Naive thymus-derived CD4-positive, alpha-beta T cell (primary cell): ENCODE measurements around the gene TMEM208. TPM values are rescaled to one million over a fixed set of nuclear protein-coding genes. Genes with fewer than 3 reads are reported as not detected.

Experiments
- ATAC-seq: fragments of 150-1000 bp; cut with Tn5 transposase; 2 replicates; pipeline ENCODE4 v1.10.0; 2021; ENCODE audit warnings: mild to moderate bottlenecking, moderate library complexity
- CTCF ChIA-PET: fragments of 350-600 bp; sonication (Branson Sonifier 250); formaldehyde crosslinking; loops from one replicate; lab custom pipeline; 2021; ENCODE audit warnings: antibody characterized with exemption; lab: Charles Lee
- POLR2A ChIA-PET: fragments of 350-600 bp; sonication (Branson Sonifier 250); formaldehyde crosslinking; loops from one replicate; lab custom pipeline; 2021; ENCODE audit warnings: antibody characterized with exemption, inconsistent platforms; lab: Charles Lee
- DNase-seq, 9 donors: peaks; one replicate each; pipeline versions ENCODE4 v3.0.0 to v3.0.0-alpha.2; 2020 to 2022; ENCODE audit warnings: mixed read lengths in 1 of 9
- H3K27ac ChIP-seq: one replicate; pipeline ENCODE4 v1.7.0; 2013; ENCODE audit warnings: mild to moderate bottlenecking, low read depth, low read length, moderate library complexity
- H3K27me3 ChIP-seq, 2 donors: one replicate each; pipeline ENCODE4 v1.7.0; 2013; ENCODE audit warnings: low read length in 2 of 2, mild to moderate bottlenecking in 2 of 2, moderate library complexity in 2 of 2; ENCODE audit not compliant: control insufficient read depth in 2 of 2, insufficient read depth in 2 of 2
- H3K36me3 ChIP-seq, 3 experiments: 1 replicate in 2 of 3; 2 replicates in 1 of 3; pipeline ENCODE4 v1.7.0; 2013; ENCODE audit warnings: low read length in 3 of 3, mild to moderate bottlenecking in 3 of 3, moderate library complexity in 1 of 3; ENCODE audit not compliant: insufficient read depth in 3 of 3, control insufficient read depth in 2 of 3
- H3K4me1 ChIP-seq, 2 donors: one replicate each; pipeline ENCODE4 v1.7.0; 2013; ENCODE audit warnings: low read length in 2 of 2, mild to moderate bottlenecking in 2 of 2, moderate library complexity in 1 of 2; ENCODE audit not compliant: control insufficient read depth in 2 of 2, insufficient read depth in 2 of 2
- H3K4me3 ChIP-seq: 2 replicates; pipeline ENCODE4 v1.7.0; 2013; ENCODE audit warnings: mild to moderate bottlenecking, low read length
- H3K9me3 ChIP-seq, 3 experiments: 1 replicate in 2 of 3; 2 replicates in 1 of 3; pipeline ENCODE4 v1.7.0; 2013; ENCODE audit warnings: low read length in 3 of 3; ENCODE audit not compliant: control insufficient read depth in 2 of 3
- H3K27ac Mint-ChIP-seq, 9 donors: one replicate each; pipeline ENCODE4 v1.8.0; 2020 to 2022; ENCODE audit warnings: mixed read lengths in 9 of 9, mild to moderate bottlenecking in 8 of 9, moderate library complexity in 5 of 9, inconsistent platforms in 2 of 9
- H3K27me3 Mint-ChIP-seq, 5 donors: one replicate each; pipeline ENCODE4 v1.8.0; 2021 to 2022; ENCODE audit warnings: mixed read lengths in 5 of 5, mild to moderate bottlenecking in 1 of 5
- H3K36me3 Mint-ChIP-seq, 5 donors: one replicate each; pipeline ENCODE4 v1.8.0; 2020 to 2022; ENCODE audit warnings: mixed read lengths in 5 of 5, mild to moderate bottlenecking in 3 of 5, inconsistent platforms in 1 of 5
- H3K4me1 Mint-ChIP-seq, 7 donors: one replicate each; pipeline ENCODE4 v1.8.0; 2020 to 2022; ENCODE audit warnings: mixed read lengths in 7 of 7, mild to moderate bottlenecking in 3 of 7, inconsistent platforms in 1 of 7
- H3K4me3 Mint-ChIP-seq, 10 donors: one replicate each; pipeline ENCODE4 v1.8.0; 2020 to 2022; ENCODE audit warnings: mild to moderate bottlenecking in 10 of 10, mixed read lengths in 10 of 10, moderate library complexity in 6 of 10, inconsistent platforms in 2 of 10
- H3K9me3 Mint-ChIP-seq, 11 donors: one replicate each; pipeline ENCODE4 v1.8.0; 2020 to 2022; ENCODE audit warnings: mixed read lengths in 11 of 11, mild to moderate bottlenecking in 4 of 11, inconsistent platforms in 1 of 11, moderate library complexity in 1 of 11
- intact Hi-C, 2 donors: fragments of 100-400 bp; cut with micrococcal nuclease; formaldehyde crosslinking; loops; one replicate each; pipeline ENCODE4 v1.15.1; 2023
- polyA plus RNA-seq, 2 donors: library from polyadenylated mRNA; unstranded; fragments of 300-500 nt; fragmentation: Illumina TruSeq; gene quantifications; one replicate each; pipeline ENCODE4 v1.2.3, GENCODE V29; 2021
- total RNA-seq, 6 experiments: library from RNA in 5 of 6; stranded (reverse) in 5 of 6; gene quantifications; 1 replicate in 5 of 6; 2 replicates in 1 of 6; pipeline ENCODE4 v1.2.3 and lab custom pipeline; 2021 to 2026

TMEM208 gene
- total and polyA plus RNA-seq, 7 experiments from 2014 or later = 27.6 to 88.3 (median 40.1) TPM

DNA sequence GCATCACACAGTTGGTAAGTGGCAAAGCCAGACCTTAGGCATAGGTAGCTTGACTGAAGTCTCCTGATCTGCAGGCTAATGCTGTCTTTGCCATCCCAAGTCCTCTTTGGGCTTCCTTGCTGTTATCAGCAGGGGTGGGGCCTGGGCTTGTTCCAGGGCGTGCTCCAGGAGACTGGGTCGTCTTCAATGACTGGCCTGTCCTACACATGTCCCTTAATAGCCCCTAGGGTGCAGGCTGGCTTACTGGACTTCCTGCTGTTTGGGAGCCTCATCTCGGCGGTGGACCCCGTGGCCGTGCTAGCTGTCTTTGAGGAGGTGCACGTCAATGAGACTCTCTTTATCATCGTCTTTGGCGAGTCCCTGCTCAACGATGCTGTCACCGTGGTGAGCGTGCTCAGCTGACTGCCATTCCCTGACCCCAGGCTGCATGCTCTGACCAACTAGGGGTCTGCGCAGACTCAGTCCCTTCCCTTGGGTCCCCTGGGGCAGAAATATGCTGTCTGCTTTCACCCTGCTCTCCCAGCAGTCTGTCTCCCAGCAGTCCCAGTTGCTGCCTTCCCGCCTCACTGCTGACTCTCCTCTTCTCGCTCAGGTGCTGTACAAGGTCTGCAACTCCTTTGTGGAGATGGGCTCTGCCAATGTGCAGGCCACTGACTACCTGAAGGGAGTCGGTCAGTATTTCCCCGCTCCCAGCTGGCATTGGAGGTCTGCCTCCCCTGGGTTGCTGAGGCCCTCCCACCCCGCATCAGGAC is 28.0 kb downstream of the TMEM208 start:
- POLR2A ChIA-PET = no interaction called here
- intact Hi-C loops = no loop called here
- Histone ChIP-seq H3K27ac (no peak overlapping the region), H3K9me3 (no peaks in the 10 kb centered on the region), H3K4me1 (no peaks in the 10 kb centered on the region), H3K27me3 (no peaks in the 10 kb centered on the region), H3K4me3 (no peak overlapping the region), H3K36me3 (no peaks in the 10 kb centered on the region)
- CTCF ChIA-PET = no interaction called here
- DNase-seq = no peak
- H3K27me3 Mint-ChIP-seq = peaks cover 0 to 15% (median 5%) of the 10 kb centered on the region in 5 donors
- H3K4me1 Mint-ChIP-seq = peaks cover under 1 to 7% (median 4%) of the 10 kb centered on the region in 7 donors
- ATAC-seq = no peak
- H3K27ac Mint-ChIP-seq = no peak overlapping the region
- H3K4me3 Mint-ChIP-seq = no peak overlapping the region
- H3K9me3 Mint-ChIP-seq = no peaks in the 10 kb centered on the region
- no peaks in the 10 kb centered on the region for H3K36me3 Mint-ChIP-seq

DNA sequence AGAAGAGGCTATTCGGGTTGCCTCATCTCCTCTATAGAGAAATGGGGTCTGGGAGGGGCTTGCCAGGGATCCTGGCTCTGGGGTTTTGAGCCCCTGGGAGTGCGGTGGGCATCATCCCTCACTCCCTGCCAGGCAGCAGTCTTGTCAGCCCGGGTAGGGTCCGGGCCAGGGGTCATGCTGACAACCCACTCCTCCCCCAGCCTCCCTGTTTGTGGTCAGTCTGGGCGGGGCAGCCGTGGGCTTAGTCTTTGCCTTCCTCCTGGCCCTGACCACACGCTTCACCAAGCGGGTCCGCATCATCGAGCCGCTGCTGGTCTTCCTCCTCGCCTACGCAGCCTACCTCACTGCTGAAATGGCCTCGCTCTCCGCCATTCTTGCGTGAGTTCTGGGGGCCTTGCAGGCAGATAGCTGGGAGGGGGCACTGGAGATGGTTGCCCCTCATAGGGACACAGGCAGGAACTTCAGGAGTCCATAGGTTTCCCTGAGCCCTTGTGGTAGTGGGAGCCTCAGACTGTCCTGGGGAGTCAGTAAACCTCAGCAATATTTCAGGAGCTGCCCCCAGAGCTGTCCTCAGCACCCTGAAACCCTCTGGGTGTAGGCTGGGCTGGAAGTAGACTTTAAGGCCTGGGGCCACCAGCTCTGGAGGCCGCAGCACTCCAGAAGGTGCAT is 28.8 kb downstream of the TMEM208 start:
- Histone ChIP-seq H3K4me3 (no peak overlapping the region), H3K36me3 (no peaks in the 10 kb centered on the region), H3K4me1 (no peaks in the 10 kb centered on the region), H3K27ac (no peak overlapping the region), H3K27me3 (no peaks in the 10 kb centered on the region), H3K9me3 (no peaks in the 10 kb centered on the region)
- intact Hi-C loops = no loop called here
- Mint-ChIP-seq H3K4me3 (no peak overlapping the region), H3K9me3 (no peaks in the 10 kb centered on the region), H3K4me1 (peaks cover 0 to 3% (median 0%) of the 10 kb centered on the region in 7 donors), H3K27ac (no peak overlapping the region), H3K36me3 (no peaks in the 10 kb centered on the region), H3K27me3 (peaks cover 0 to 14% (median 5%) of the 10 kb centered on the region in 5 donors)
- DNase-seq (no peak), ATAC-seq (no peak)
- CTCF ChIA-PET = no interaction called here
- POLR2A ChIA-PET = no interaction called here

DNA sequence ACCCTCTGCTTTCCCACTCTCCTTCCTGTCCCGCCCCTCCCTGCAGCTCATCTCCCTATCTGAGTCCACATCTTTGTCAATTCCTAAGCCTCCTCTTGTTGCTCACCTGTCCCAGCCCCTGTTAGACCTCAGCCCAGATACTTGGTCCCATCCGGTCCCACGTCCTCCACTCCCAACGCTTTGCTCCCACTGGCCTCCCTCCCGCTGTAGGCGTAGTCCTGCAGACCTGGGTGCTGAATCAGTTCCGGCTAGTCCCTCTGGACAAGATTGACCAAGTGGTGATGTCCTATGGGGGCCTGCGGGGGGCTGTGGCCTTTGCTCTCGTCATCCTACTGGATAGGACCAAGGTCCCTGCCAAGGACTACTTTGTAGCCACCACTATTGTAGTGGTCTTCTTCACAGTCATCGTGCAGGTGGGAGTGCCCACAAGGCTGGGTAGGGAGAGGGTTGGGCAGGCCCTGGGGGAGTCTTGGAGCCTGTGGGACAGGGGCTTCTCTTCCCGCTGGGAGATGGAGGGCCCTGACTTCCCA is 29.8 kb downstream of the TMEM208 start:
- Mint-ChIP-seq H3K27ac (no peak overlapping the region), H3K27me3 (peaks cover 0 to 14% (median 8%) of the 10 kb centered on the region in 5 donors), H3K36me3 (no peaks in the 10 kb centered on the region), H3K4me3 (no peak overlapping the region), H3K4me1 (peaks cover 0 to 5% (median 0%) of the 10 kb centered on the region in 7 donors), H3K9me3 (no peaks in the 10 kb centered on the region)
- POLR2A ChIA-PET = no interaction called here
- H3K4me1 ChIP-seq = no peaks in the 10 kb centered on the region
- no peak for ATAC-seq
- H3K9me3 ChIP-seq = no peaks in the 10 kb centered on the region
- H3K36me3 ChIP-seq = no peaks in the 10 kb centered on the region
- no peak overlapping the region for H3K4me3 ChIP-seq
- H3K27ac ChIP-seq = no peak overlapping the region
- CTCF ChIA-PET = no interaction called here
- no peak for DNase-seq
- intact Hi-C loops = no loop called here
- no peaks in the 10 kb centered on the region for H3K27me3 ChIP-seq

DNA sequence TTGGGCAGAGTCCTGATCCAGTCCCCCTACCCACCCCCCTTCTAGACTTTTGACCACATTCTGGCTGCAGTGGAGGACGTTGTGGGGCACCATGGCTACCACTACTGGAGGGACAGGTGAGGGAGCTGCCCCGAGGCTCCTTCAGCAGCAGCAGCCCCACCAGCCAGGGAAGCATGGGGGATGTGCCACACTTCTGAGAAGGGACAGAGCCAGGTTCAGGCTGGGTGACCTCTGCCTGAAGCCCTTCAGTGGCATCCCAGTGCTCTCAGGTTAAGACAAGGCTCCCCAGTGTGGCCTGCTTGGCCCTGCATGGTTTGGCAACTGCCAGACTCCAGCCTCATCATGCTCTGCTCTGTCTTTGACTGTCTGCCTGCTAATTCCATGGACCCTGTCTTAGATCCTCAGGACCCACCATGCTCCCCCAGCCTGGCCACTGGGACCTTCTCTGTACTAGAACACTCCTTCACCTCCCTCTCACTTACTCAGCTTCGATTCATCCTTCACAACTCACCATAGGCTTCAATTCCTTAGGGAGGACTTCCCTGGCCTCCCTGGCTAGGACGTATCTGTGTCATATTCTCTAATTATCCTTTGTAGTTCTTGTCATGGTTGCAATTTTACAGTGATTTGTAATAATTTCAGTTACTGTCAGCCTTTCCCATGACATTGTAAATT is 30.7 kb downstream of the TMEM208 start:
- Mint-ChIP-seq H3K36me3 (no peaks in the 10 kb centered on the region), H3K4me1 (peaks cover 0 to 5% (median 0%) of the 10 kb centered on the region in 7 donors), H3K4me3 (no peak overlapping the region), H3K27ac (peak overlapping the region in 1 of 9 donors; percentile 76), H3K27me3 (peaks cover 0 to 21% (median 15%) of the 10 kb centered on the region in 5 donors), H3K9me3 (no peaks in the 10 kb centered on the region)
- H3K27ac ChIP-seq = no peak overlapping the region
- no peaks in the 10 kb centered on the region for H3K36me3 ChIP-seq
- no peaks in the 10 kb centered on the region for H3K4me1 ChIP-seq
- ChIA-PET POLR2A (no interaction called here), CTCF (no interaction called here)
- H3K9me3 ChIP-seq = no peaks in the 10 kb centered on the region
- H3K4me3 ChIP-seq = no peak overlapping the region
- DNase-seq (no peak), ATAC-seq (no peak)
- no peaks in the 10 kb centered on the region for H3K27me3 ChIP-seq
- intact Hi-C loops = no loop called here

DNA sequence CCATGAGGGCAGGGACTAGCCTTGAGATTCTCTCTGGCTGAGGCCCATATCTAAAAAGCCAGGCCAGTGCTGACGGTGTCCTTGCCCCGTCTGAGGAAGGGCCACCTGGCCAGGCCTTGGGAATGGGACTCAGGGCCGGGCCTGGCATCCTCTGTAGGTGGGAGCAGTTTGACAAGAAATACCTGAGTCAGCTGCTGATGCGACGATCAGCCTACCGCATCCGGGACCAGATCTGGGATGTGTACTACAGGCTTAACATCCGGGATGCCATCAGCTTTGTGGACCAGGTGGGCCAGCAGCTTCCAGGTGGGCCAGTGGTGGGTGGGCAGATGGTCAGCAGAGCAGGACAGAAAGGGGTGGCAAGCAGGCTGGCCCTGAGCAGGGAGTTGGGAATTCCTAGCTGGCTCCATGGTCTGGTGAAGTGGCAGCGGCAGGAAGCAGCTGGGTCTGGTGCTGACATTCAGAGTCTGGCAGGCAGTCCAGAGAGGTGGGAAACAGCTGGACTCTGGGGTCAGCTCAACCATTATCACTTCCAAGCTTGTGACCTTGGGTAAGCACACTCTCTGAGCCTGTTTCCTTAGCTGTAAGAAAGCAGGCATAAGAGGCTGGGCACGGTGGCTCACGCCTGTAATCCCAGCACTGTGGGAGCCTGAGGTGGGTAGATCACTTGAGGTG is 31.4 kb downstream of the TMEM208 start:
- Mint-ChIP-seq H3K4me3 (no peak overlapping the region), H3K27ac (no peak overlapping the region), H3K9me3 (no peaks in the 10 kb centered on the region), H3K27me3 (peaks cover 0 to 27% (median 22%) of the 10 kb centered on the region in 5 donors), H3K36me3 (no peaks in the 10 kb centered on the region), H3K4me1 (peaks cover 0 to 5% (median 0%) of the 10 kb centered on the region in 7 donors)
- Histone ChIP-seq H3K36me3 (no peaks in the 10 kb centered on the region), H3K4me3 (no peak overlapping the region), H3K27me3 (no peaks in the 10 kb centered on the region), H3K9me3 (no peaks in the 10 kb centered on the region), H3K4me1 (no peaks in the 10 kb centered on the region), H3K27ac (no peak overlapping the region)
- CTCF ChIA-PET = no interaction called here
- DNase-seq (no peak), ATAC-seq (no peak)
- intact Hi-C loops = no loop called here
- POLR2A ChIA-PET = no interaction called here

DNA sequence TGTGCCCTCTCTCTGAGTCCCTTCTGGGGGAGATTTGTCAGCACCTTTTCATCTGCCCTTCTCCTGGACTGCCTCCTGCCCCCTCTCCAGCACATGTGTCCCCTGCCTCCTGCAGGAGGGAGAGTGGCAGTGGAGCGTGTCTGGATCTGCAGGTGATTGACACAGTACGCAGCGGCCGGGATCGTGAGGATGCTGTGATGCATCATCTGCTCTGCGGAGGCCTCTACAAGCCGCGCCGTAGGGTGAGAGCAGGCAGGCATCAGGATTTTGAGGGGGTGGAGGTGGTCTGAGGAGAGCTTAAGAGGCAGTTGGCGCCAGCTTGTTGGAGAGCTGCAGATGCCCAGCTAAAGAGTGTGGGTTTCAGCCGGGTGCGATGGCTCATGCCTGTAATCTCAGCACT is 32.8 kb downstream of the TMEM208 start:
- Histone ChIP-seq H3K9me3 (no peaks in the 10 kb centered on the region), H3K4me3 (no peak overlapping the region), H3K4me1 (no peaks in the 10 kb centered on the region), H3K36me3 (no peaks in the 10 kb centered on the region), H3K27ac (no peak overlapping the region), H3K27me3 (no peaks in the 10 kb centered on the region)
- Mint-ChIP-seq H3K9me3 (no peaks in the 10 kb centered on the region), H3K27ac (no peak overlapping the region), H3K36me3 (no peaks in the 10 kb centered on the region), H3K4me1 (peaks cover 0 to 5% (median 0%) of the 10 kb centered on the region in 7 donors), H3K4me3 (no peak overlapping the region), H3K27me3 (peaks cover 0 to 37% (median 22%) of the 10 kb centered on the region in 5 donors)
- DNase-seq (no peak), ATAC-seq (no peak)
- CTCF ChIA-PET = interaction anchor here (0.6 kb wide), 1 partner anchor 320 kb away, joined by 3 read pairs; no protein-coding TSS in a partner anchor
- intact Hi-C loops = loop anchor here in 1 of 2 donors (2.0 kb wide), 1 partner anchor 139 kb away; no protein-coding TSS in a partner anchor
- POLR2A ChIA-PET = interaction anchor here (0.6 kb wide), 1 partner anchor 8 kb away, joined by 3 read pairs; no protein-coding TSS in a partner anchor
